Astrocyte of the cerebellum (primary cell): ENCODE measurements around the gene KBTBD7.

Source experiments
- DNase-seq: peaks from one replicate; pipeline ENCODE4 v3.0.0-alpha.2; 2011; ENCODE audit warnings: low read depth
- H3K4me3 ChIP-seq: 2 replicates; pipeline ENCODE4 v1.5.1; 2011; ENCODE audit warnings: mild to moderate bottlenecking, low read depth, low read length, moderate library complexity
- in situ Hi-C: cut with HindIII; loops from 2 replicates; pipeline ENCODE4 v1.10.0; 2017; ENCODE audit warnings: low sequenced_read_pairs
- TF ChIP-seq, protein P1 (sequence below): IDR thresholded peaks from 2 replicates; pipeline ENCODE4 v1.5.1; 2012; ENCODE audit warnings: low read length, low read depth, moderate library complexity, mild to moderate bottlenecking; ENCODE audit errors: missing control alignments

KBTBD7 gene

DNA sequence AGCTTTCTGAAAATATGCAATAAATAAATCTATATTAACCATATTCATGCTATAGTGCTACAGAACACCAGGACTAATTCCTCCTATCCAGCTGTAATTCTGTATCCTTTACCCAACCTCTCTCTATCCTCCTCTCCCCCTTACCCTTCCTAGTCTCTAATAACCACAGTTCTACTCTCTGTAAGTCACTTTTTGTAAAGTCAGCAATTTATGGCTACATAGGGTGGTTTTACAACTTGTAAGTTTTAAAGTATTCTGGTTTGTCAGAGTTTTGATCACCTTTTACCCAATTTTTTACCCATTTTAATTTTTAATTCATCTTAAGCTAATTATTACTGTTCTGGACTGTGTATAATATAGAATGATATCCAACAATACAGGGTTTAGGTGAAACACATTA is 35.0 kb upstream of the KBTBD7 start:
- in situ Hi-C loops = no loop called here
- no peak overlapping the region for H3K4me3 ChIP-seq
- TF ChIP-seq, protein P1, sequence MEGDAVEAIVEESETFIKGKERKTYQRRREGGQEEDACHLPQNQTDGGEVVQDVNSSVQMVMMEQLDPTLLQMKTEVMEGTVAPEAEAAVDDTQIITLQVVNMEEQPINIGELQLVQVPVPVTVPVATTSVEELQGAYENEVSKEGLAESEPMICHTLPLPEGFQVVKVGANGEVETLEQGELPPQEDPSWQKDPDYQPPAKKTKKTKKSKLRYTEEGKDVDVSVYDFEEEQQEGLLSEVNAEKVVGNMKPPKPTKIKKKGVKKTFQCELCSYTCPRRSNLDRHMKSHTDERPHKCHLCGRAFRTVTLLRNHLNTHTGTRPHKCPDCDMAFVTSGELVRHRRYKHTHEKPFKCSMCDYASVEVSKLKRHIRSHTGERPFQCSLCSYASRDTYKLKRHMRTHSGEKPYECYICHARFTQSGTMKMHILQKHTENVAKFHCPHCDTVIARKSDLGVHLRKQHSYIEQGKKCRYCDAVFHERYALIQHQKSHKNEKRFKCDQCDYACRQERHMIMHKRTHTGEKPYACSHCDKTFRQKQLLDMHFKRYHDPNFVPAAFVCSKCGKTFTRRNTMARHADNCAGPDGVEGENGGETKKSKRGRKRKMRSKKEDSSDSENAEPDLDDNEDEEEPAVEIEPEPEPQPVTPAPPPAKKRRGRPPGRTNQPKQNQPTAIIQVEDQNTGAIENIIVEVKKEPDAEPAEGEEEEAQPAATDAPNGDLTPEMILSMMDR = no peak
- no peak for DNase-seq

DNA sequence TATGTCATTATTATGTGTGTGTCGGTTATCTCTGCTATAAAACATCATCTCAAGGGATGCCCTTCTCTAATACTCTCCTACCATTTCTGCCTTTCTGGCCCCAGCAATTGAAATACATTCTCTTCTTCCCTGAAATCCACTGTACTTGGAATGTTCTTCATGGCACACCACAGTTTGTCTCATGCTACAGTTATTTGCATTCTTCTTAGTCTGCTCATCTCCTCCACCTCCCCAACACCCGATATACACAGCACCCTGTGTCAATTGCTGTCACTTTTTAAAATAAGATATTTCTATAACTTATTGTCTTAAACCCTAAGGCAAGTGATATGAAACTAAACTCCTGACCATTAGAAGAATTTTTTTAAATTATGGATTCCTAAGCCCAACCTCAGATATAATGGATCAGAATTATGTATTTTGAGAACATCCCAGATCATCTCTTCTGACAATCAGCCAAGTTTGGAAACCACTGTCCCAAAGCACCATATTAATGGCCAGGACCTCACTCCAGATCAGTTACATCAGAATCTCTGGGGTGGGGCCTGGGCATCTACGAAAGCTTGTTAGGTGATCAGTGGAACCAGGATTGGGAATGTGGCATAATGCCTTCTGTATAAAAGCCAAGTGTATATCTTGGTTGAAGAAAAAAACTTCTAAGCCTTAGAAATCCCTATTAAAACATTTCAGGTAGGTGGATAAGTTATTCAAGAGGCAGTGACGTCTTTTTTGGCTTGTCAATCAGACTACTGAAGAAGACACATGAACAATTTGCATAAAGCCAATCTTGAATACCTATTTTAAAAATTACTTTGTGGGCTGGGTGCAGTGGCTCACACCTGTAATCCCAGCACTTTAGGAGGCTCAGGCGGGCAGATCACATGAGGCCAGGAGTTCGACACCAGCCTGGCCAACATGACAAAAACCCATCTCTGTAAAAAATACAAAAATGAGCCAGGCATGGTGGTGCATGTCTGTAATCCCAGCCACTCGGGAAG is 30.0 kb upstream of the KBTBD7 start:
- DNase-seq = peak; percentile 20
- no peak overlapping the region for H3K4me3 ChIP-seq
- TF ChIP-seq, protein P1 = no peak
- in situ Hi-C loops = no loop called here

DNA sequence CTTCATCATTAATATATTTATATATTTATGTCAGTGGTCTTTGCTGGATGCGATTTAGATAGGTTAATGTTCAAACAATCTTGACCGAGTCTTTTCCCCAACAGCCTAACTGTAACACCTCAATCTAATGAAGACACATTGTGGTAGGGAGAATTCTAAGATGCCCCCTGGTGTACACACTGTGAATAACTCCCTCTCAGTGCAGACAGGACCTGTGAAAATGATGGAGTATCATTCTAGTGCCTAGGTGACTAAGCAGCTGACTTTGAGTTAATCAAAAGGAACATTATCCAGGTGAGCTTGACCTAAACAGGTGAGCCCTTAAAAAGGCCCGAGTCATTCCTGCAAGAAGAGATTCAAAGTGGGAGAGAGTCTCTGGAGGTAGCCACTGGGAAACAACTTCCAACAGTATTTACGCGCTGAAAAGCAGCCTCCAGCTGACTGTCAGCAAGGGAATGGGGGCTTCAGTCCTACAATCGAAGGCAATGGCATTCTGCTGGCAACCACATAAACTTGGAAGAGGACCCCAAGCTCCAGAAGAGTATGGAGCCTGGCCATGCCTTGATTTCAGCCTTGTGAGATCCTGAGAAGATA is 28.0 kb upstream of the KBTBD7 start:
- TF ChIP-seq, protein P1 = peak; percentile 71
- H3K4me3 ChIP-seq = no peak overlapping the region
- peak; percentile 22 for DNase-seq
- in situ Hi-C loops = no loop called here

GRCh38 chr13:41220401-41220800 is 26.0 kb upstream of the KBTBD7 start:
- H3K4me3 ChIP-seq = no peak overlapping the region
- no peak for DNase-seq
- TF ChIP-seq, protein P1 = no peak
- in situ Hi-C loops = no loop called here

- in situ Hi-C loops = no loop called here
- no peak overlapping the region for H3K4me3 ChIP-seq
- TF ChIP-seq, protein P1 = no peak
- peak; percentile 8 for DNase-seq
Observed at GRCh38 chr13:41216160-41216559, 21.8 kb upstream of the KBTBD7 start.

DNA sequence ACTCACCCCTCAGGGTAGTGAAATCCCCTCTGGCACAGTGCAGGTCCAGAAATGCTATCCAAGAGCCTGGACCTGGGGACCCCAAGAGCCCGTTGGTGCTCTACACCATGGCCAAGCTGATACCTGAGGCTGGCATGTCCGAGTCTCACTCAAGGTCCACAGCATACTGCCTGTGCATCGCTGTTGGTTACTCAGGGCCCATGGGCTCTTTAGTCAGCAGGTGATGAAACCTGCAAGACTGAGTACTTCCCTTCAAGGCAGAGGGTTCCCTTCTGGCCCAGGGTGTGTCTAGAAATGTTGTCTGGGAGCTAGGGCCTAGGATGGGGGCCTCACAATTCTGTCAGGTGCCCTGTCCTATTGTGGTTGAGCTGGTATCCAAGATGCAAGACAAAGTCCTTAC is 19.6 kb upstream of the KBTBD7 start:
- TF ChIP-seq, protein P1 = no peak
- in situ Hi-C loops = no loop called here
- DNase-seq = no peak
- H3K4me3 ChIP-seq = no peak overlapping the region
